ENCODE data around the gene PTMS. TPM values are rescaled to one million over a fixed set of nuclear protein-coding genes. Genes with fewer than 3 reads are reported as not detected.

Gene PTMS
- total and polyA plus RNA-seq, 2 experiments from 2014 or later = 111 to 238 TPM

DNA sequence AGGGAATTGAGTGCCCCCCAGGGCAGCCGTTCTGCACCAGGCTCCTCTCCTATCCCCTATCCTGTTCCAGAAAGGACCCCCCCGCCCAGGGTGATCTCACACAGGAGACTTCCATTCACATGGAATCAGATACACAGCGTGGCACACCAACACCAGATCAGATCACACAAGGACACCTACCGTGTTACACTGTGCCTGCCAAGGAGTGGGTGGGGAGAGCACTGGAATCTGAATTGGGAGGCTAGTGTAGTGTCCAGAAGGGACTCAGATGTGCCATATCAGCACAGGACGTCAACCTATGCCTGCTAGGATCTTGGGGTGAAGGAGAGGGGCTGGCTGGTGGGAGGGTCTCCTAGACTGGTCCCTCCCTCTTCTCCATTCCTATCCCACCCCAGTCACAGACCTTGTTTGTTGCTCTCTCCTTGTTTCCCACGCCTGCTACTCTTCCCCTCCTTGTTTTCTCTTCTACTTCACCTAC, 2.3 kb downstream of the PTMS start (continued):
- TF ChIP-seq, protein P1, sequence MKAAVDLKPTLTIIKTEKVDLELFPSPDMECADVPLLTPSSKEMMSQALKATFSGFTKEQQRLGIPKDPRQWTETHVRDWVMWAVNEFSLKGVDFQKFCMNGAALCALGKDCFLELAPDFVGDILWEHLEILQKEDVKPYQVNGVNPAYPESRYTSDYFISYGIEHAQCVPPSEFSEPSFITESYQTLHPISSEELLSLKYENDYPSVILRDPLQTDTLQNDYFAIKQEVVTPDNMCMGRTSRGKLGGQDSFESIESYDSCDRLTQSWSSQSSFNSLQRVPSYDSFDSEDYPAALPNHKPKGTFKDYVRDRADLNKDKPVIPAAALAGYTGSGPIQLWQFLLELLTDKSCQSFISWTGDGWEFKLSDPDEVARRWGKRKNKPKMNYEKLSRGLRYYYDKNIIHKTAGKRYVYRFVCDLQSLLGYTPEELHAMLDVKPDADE (IDR thresholded peaks at IDR 0.05) = no peak
- no peak for TF ChIP-seq ZNF331 (CRISPR knock-in tag; IDR thresholded peaks at IDR 0.05; ENCODE audit: low read depth)
- TF ChIP-seq, protein P2, sequence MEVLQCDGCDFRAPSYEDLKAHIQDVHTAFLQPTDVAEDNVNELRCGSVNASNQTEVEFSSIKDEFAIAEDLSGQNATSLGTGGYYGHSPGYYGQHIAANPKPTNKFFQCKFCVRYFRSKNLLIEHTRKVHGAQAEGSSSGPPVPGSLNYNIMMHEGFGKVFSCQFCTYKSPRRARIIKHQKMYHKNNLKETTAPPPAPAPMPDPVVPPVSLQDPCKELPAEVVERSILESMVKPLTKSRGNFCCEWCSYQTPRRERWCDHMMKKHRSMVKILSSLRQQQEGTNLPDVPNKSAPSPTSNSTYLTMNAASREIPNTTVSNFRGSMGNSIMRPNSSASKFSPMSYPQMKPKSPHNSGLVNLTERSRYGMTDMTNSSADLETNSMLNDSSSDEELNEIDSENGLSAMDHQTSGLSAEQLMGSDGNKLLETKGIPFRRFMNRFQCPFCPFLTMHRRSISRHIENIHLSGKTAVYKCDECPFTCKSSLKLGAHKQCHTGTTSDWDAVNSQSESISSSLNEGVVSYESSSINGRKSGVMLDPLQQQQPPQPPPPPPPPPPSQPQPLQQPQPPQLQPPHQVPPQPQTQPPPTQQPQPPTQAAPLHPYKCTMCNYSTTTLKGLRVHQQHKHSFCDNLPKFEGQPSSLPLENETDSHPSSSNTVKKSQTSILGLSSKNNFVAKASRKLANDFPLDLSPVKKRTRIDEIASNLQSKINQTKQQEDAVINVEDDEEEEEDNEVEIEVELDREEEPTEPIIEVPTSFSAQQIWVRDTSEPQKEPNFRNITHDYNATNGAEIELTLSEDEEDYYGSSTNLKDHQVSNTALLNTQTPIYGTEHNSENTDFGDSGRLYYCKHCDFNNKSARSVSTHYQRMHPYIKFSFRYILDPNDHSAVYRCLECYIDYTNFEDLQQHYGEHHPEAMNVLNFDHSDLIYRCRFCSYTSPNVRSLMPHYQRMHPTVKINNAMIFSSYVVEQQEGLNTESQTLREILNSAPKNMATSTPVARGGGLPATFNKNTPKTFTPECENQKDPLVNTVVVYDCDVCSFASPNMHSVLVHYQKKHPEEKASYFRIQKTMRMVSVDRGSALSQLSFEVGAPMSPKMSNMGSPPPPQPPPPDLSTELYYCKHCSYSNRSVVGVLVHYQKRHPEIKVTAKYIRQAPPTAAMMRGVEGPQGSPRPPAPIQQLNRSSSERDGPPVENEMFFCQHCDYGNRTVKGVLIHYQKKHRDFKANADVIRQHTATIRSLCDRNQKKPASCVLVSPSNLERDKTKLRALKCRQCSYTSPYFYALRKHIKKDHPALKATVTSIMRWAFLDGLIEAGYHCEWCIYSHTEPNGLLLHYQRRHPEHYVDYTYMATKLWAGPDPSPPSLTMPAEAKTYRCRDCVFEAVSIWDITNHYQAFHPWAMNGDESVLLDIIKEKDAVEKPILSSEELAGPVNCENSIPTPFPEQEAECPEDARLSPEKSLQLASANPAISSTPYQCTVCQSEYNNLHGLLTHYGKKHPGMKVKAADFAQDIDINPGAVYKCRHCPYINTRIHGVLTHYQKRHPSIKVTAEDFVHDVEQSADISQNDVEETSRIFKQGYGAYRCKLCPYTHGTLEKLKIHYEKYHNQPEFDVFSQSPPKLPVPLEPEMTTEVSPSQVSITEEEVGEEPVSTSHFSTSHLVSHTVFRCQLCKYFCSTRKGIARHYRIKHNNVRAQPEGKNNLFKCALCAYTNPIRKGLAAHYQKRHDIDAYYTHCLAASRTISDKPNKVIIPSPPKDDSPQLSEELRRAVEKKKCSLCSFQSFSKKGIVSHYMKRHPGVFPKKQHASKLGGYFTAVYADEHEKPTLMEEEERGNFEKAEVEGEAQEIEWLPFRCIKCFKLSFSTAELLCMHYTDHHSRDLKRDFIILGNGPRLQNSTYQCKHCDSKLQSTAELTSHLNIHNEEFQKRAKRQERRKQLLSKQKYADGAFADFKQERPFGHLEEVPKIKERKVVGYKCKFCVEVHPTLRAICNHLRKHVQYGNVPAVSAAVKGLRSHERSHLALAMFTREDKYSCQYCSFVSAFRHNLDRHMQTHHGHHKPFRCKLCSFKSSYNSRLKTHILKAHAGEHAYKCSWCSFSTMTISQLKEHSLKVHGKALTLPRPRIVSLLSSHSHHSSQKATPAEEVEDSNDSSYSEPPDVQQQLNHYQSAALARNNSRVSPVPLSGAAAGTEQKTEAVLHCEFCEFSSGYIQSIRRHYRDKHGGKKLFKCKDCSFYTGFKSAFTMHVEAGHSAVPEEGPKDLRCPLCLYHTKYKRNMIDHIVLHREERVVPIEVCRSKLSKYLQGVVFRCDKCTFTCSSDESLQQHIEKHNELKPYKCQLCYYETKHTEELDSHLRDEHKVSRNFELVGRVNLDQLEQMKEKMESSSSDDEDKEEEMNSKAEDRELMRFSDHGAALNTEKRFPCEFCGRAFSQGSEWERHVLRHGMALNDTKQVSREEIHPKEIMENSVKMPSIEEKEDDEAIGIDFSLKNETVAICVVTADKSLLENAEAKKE (CRISPR knock-in tag; IDR thresholded peaks at IDR 0.05) = no peak
- no peak for TF ChIP-seq JUNB (IDR thresholded peaks at IDR 0.05; ENCODE audit: unreplicated experiment)
- TF ChIP-seq ZNF114 (CRISPR knock-in tag; IDR thresholded peaks at IDR 0.05) = no peak

DNA sequence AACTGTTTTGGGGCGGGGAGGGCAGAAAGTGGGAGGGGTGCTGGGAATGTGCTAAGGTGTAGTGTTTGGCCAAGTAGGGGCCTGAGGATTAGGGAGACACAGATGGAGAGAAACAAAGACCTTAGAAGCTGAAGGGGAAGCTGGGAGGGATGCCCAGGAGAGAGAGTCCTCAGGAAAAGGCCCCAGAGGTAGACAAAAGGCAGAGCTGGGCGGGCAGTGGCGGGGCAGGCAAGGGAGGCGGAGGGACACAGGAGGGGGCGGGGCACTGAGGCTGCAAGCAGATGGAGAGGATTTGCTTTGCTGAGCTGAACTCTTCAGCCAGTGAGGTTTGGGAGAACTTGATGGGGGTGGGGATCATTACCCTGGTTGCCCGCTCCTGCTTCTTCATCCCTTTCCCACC, 2.8 kb downstream of the PTMS start:
- Histone ChIP-seq H3F3A (replicated peaks; ENCODE audit: low read depth) (peaks cover 43% of the 10 kb centered on the region), H3K9me2 (ENCODE audit: insufficient read depth) (no peaks in the 10 kb centered on the region), H3K36me3 (ENCODE audit: insufficient read depth) (no peaks in the 10 kb centered on the region), H3K4me3 (peak overlapping the region; percentile 98), H3K27me3 (ENCODE audit: insufficient read depth) (peaks cover 38% of the 10 kb centered on the region), H3K79me2 (replicated peaks; ENCODE audit: insufficient read depth) (peaks cover 20% of the 10 kb centered on the region), H2AFZ (no peak overlapping the region), H3K27ac (ENCODE audit: low read depth) (peak overlapping the region; percentile 94), H4K20me1 (replicated peaks; ENCODE audit: insufficient read depth) (peaks cover 20% of the 10 kb centered on the region), H3K4me2 (peak overlapping the region; percentile 99), H3K4me1 (ENCODE audit: insufficient read depth) (peaks cover 51% of the 10 kb centered on the region)
- H3K4me1 Mint-ChIP-seq = peaks cover 61% of the 10 kb centered on the region
- H3K36me3 Mint-ChIP-seq (ENCODE audit: low read depth) = peaks cover 18% of the 10 kb centered on the region
- H3K27me3 Mint-ChIP-seq (ENCODE audit: insufficient read depth, low read depth, poor library complexity) = peaks cover 41% of the 10 kb centered on the region
- ATAC-seq = peak; percentile 12
- H3K4me3 Mint-ChIP-seq = peak overlapping the region; percentile 89
- peak overlapping the region; percentile 89 for H3K27ac Mint-ChIP-seq
- H3K9me3 Mint-ChIP-seq = no peaks in the 10 kb centered on the region; the same call in 1 of the 3 replicates
- DNase-seq (ENCODE audit: low spot score) = peak; percentile 87
- TF ChIP-seq JUNB (IDR thresholded peaks at IDR 0.05; ENCODE audit: unreplicated experiment) (no peak), ZNF331 (CRISPR knock-in tag; IDR thresholded peaks at IDR 0.05; ENCODE audit: low read depth) (no peak), POLR2AphosphoS5 (IDR thresholded peaks at IDR 0.05; ENCODE audit: low read depth) (peak; percentile 17; the same call in 1 of the 2 replicates), EZH2phosphoT487 (IDR thresholded peaks at IDR 0.05; ENCODE audit: unreplicated experiment) (no peak)
- TF ChIP-seq, protein P1 (IDR thresholded peaks at IDR 0.05) = no peak

Measured in GM23338 (cell line).